Measurements from ENCODE around the gene CALHM6. TPM values are rescaled to one million over a fixed set of nuclear protein-coding genes. Genes with fewer than 3 reads are reported as not detected.

The CALHM6 gene
- total RNA-seq, 2 donors from 2014 or later, result 1.5 to 6.2 TPM

GRCh38 chr6:116445102-116445501, 16.1 kb upstream of the CALHM6 start:
- no peak overlapping the region for H3K27ac ChIP-seq
- no peaks in the 10 kb centered on the region for H3K27me3 ChIP-seq
- TF ChIP-seq CTCF (IDR thresholded peaks at IDR 0.05), result no peak
- intact Hi-C loops (cut with DNase I), result no loop called here
- no peak for DNase-seq
- H3K4me3 ChIP-seq, result no peak overlapping the region
- H3K4me1 ChIP-seq, result no peaks in the 10 kb centered on the region
- H3K36me3 ChIP-seq, result no peaks in the 10 kb centered on the region
- H3K9ac ChIP-seq (ENCODE audit: low read depth in 2 of 2, low read length in 2 of 2), result no peak overlapping the region
- no peaks in the 10 kb centered on the region for H3K9me3 ChIP-seq

- no peaks in the 10 kb centered on the region for H3K4me1 ChIP-seq
- no peaks in the 10 kb centered on the region for H3K36me3 ChIP-seq
- H3K4me3 ChIP-seq, result no peak overlapping the region
- intact Hi-C loops (cut with DNase I), result no loop called here
- H3K9ac ChIP-seq (ENCODE audit: low read depth in 2 of 2, low read length in 2 of 2), result no peak overlapping the region
- DNase-seq, result no peak
- TF ChIP-seq CTCF (IDR thresholded peaks at IDR 0.05), result no peak
- H3K9me3 ChIP-seq, result no peaks in the 10 kb centered on the region
- H3K27me3 ChIP-seq, result no peaks in the 10 kb centered on the region
- no peak overlapping the region for H3K27ac ChIP-seq
These were observed 14.8 kb upstream of the CALHM6 start for GRCh38 chr6:116446399-116446798.

- no peak for TF ChIP-seq CTCF (IDR thresholded peaks at IDR 0.05)
- no peaks in the 10 kb centered on the region for H3K4me1 ChIP-seq
- H3K9ac ChIP-seq (ENCODE audit: low read depth in 2 of 2, low read length in 2 of 2), result no peak overlapping the region
- H3K27me3 ChIP-seq, result no peaks in the 10 kb centered on the region
- intact Hi-C loops (cut with DNase I), result no loop called here
- no peaks in the 10 kb centered on the region for H3K36me3 ChIP-seq
- no peak for DNase-seq
- H3K4me3 ChIP-seq, result no peak overlapping the region
- no peak overlapping the region for H3K27ac ChIP-seq
- H3K9me3 ChIP-seq, result no peaks in the 10 kb centered on the region
These were observed 14.1 kb upstream of the CALHM6 start for GRCh38 chr6:116447052-116447451.

- H3K4me3 ChIP-seq, result no peak overlapping the region
- H3K4me1 ChIP-seq, result no peaks in the 10 kb centered on the region
- TF ChIP-seq CTCF (IDR thresholded peaks at IDR 0.05), result no peak
- intact Hi-C loops (cut with DNase I), result no loop called here
- no peaks in the 10 kb centered on the region for H3K9me3 ChIP-seq
- no peak overlapping the region for H3K27ac ChIP-seq
- DNase-seq, result no peak
- H3K9ac ChIP-seq (ENCODE audit: low read depth in 2 of 2, low read length in 2 of 2), result no peak overlapping the region
- H3K27me3 ChIP-seq, result no peaks in the 10 kb centered on the region
- no peaks in the 10 kb centered on the region for H3K36me3 ChIP-seq
These were observed 13.6 kb upstream of the CALHM6 start for GRCh38 chr6:116447496-116448011.

GRCh38 chr6:116449565-116449964, 11.6 kb upstream of the CALHM6 start:
- Histone ChIP-seq H3K27me3 (no peaks in the 10 kb centered on the region), H3K4me3 (no peak overlapping the region), H3K9me3 (no peaks in the 10 kb centered on the region), H3K36me3 (no peaks in the 10 kb centered on the region), H3K9ac (ENCODE audit: low read depth in 2 of 2, low read length in 2 of 2) (no peak overlapping the region), H3K27ac (no peak overlapping the region), H3K4me1 (no peaks in the 10 kb centered on the region)
- intact Hi-C loops (cut with DNase I), result no loop called here
- DNase-seq, result no peak
- TF ChIP-seq CTCF (IDR thresholded peaks at IDR 0.05), result no peak
